Breast epithelium (tissue), 3 donors: ENCODE data around the gene FMN1.

Experiments used
- CTCF ChIP-seq, 3 donors: fragments of 450-650 bp; IDR thresholded peaks; one replicate each; pipeline ENCODE4 v1.5.1; 2016 to 2017; ENCODE audit warnings: antibody characterized with exemption in 3 of 3, mild to moderate bottlenecking in 3 of 3, moderate library complexity in 3 of 3
- POLR2A ChIP-seq: fragments of 450-650 bp; IDR thresholded peaks from one replicate; pipeline ENCODE4 v1.6.1; 2016; ENCODE audit warnings: antibody characterized with exemption, mild to moderate bottlenecking, moderate library complexity
- POLR2AphosphoS5 ChIP-seq, 3 donors: sonication (generic); formaldehyde crosslinking; IDR thresholded peaks; one replicate each; pipeline ENCODE4 v1.6.1; 2017; ENCODE audit warnings: antibody characterized with exemption in 3 of 3

- TF ChIP-seq POLR2A (no peak), CTCF (IDR thresholded peaks at IDR 0.05) (no peak), POLR2AphosphoS5 (IDR thresholded peaks at IDR 0.05) (no peak)
These were observed 338.6 kb downstream of the FMN1 start for GRCh38 chr15:32855942-32856341.
